HG02884 (cell line): ENCODE results near the gene CELF4.

Source experiments
- ATAC-seq: cut with Tn5 transposase; IDR thresholded peaks from one replicate; pipeline ENCODE4 v1.9.1; 2021; ENCODE audit warnings: mild to moderate bottlenecking, moderate library complexity; ENCODE audit not compliant: unreplicated experiment

CELF4 gene

DNA sequence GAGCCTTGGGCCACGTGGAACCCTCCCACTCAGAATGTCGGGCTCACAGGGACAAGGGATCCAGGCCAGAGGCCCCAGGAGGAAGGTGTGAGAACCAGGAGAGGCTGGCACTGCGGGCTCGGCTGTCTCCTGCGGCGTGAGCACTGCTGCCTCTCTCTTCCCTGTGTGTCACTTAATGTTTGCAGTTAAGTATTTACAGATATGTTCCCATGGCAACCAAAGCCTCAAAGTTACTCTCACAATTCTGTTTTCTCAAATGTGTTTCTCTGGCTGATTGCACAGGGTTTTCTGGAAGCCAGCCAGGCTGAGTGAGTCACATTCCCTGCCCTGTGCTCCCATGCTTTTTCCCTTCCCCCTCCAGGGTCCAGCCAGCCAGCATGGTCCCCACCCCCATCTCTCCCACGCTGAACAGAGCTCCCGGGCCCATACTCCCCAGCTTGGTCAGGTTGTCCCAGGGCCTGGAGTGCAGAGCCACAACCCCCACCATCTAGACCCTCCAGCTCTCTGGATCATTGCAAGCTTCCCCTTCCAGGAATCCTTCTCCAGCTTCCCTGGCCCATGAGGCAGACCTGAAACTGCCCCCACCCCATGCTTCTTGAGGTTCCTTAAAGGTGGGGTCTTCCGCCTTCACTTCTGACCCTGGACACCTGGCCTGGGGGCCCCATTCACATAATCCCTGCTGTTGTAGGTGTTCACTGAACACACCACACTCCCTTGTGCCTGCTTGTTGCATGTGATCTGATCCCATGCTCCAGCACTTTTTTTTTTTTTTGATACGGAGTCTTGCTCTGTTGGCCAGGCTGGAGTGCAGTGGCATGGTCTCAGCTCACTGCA, 265.9 kb downstream of the CELF4 start:
- no peak for ATAC-seq

DNA sequence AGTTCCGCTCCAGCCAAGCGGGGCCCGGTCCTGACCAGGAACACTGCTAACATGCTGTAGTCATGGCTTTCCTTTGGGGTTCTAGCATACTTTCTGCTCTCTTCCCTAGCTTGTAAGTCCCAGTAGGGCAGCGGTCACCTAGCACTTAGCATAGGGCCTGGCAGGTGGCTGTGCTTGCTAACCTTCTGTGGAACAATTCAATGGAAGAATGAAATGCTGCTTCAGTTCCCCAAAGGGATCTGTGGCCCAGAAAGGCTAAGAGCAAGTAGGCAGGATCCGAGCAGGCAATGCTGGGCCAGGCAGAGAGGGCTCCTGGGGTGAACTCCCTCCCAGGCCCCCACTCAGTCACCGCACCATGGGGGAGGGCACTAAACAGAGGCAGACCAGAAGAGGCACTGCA, 266.8 kb downstream of the CELF4 start:
- no peak for ATAC-seq

DNA sequence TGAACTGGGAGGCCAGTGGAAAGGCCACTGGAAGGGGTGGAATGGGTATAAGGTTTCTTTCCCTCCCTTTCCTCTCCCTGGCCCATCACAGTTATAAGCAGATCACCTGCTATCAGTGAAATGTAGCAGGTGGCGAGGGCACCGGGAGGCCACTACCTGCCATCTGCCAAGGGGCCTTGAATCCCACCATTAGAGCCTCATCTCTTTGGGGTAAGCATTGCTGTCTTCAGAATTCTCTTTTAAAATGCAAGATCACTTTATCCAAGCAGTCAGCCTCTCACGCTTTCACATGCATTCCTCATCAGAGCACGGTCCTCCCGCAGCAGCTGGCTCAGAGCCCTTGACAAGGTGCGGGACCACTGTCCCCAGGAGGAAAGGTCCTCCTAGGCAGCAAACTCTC, 268.5 kb downstream of the CELF4 start:
- no peak for ATAC-seq

DNA sequence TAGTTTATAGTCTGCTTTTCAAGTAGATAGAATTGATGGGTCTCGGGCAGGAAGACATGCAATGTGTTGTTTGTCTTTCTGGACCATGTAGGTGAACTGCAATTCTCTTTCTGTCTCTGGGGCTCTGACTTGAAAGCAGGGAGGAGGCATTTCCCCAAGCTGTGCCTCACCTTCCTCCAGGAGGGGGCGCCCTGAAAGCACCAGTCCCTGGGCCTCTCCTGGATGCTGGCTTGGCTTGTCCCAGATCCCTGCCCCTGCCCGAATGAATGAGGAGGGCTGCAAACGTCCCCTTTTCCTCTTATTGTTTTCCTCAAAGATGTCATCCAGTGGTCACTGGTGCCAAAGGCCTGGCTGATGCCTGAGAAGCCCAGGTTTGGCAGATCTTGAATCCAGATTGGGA, 270.6 kb downstream of the CELF4 start:
- ATAC-seq = no peak

DNA sequence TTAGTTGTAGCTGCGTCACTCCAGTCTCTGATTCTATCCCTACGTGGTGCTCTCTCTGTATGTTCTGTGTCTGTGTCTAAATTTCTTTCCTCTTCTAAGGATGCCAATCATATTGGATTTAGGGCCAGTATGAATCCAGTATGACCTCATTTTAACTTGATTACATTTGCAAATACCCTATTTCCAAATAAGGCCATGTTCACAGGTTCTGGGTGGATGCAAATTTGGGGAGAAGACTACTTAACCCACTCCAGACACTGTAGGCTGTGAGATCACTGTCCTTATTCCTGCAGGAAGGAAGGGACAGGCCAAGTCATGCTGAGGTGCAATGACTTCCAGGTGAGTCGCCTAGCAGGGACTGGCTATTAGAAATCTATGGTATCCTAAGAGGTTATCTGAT, 272.2 kb downstream of the CELF4 start:
- ATAC-seq = no peak

DNA sequence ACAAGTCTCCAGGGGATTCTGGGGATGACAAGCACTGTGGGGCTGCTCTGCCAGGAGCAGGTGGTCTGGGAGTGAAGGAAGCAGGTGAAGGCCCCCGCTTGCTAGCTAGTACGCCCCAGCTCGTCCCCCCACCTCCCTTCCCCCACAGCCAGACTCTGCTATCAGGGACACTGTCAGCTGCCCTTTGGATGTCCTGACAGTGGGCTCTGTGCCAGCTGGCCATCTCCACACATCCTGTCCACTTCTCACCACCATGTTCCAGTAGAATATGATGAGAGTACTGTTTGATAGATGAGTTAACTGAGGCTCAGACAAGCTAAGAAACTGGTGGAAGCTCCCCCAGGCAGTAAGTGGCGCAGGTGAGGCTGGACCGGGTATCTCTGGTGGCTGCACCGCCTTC, 276.2 kb downstream of the CELF4 start:
- no peak for ATAC-seq

DNA sequence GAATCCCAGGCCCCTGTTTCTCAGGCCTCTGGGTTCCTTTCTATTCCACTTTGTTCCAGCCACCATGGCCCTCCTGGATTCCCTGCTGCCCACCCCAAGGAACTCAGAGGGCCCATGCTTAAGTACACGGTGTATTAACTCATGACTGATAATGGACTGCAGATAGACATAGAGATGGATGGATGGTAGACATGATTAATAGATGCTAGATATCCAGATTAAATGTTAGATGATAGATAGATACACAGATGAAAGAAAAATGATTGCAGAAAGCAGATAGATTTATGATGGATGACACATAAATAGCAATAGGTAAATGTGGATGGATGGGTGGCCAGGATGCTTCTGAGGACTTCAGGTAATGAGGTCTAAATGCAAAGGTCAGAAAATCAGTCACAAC, 278.0 kb downstream of the CELF4 start:
- ATAC-seq = no peak

DNA sequence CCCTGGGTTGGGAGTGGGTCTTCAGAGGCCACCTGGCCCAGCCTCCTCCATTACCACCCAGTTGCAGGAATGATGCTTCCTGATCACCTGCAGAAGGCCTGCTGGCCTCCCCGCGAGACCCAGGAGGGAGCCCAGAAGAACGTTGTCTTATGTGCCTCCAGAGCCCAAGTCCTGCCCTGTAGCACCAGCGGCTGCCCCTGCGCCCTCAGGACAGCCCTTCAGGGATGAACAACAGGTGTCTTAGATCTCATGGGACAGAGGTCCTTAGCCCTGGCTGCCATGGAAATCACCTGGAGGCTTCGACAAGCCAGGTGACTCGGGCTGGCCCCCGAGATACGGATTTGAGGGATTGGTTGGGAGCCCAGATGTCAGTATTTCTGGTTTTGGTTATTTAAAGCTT, 278.8 kb downstream of the CELF4 start:
- ATAC-seq = no peak

DNA sequence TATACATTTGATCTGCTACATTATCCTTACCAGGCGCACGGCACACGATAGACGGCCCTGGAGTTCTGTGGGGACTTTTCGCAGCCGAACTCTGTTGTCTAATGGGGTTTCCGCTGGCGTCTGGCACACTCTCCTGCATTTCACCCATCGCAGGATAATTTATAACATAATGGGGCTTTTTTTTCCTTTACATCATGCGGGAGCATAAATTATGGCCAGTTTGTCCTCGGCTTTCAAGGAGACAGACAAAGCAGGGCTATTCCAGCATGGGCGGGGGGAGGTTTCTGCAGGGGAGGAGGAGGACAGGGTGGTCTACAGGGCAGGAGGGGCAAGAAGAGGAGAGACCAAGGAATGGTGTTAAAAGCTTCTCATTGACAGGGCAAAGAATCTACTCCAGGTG, 279.8 kb downstream of the CELF4 start:
- no peak for ATAC-seq

DNA sequence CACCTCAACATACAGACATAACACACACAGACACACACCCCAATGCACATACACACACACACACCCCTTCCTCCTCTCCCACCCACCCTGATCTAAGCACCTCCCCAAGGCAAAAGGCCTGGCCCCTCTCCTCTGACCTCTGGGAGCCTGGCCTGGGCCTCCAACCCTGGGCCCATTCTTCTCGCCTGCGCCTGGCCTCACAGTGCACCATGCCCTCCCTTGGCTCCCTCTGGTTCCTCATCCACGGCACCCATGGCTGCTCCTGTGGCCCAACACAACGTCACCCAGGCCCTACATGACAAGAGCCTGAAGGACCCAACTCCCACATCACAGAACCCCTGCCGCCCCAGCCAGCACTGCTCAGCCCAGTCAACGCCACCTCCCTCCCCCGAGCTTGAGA, 281.3 kb downstream of the CELF4 start:
- ATAC-seq = no peak

DNA sequence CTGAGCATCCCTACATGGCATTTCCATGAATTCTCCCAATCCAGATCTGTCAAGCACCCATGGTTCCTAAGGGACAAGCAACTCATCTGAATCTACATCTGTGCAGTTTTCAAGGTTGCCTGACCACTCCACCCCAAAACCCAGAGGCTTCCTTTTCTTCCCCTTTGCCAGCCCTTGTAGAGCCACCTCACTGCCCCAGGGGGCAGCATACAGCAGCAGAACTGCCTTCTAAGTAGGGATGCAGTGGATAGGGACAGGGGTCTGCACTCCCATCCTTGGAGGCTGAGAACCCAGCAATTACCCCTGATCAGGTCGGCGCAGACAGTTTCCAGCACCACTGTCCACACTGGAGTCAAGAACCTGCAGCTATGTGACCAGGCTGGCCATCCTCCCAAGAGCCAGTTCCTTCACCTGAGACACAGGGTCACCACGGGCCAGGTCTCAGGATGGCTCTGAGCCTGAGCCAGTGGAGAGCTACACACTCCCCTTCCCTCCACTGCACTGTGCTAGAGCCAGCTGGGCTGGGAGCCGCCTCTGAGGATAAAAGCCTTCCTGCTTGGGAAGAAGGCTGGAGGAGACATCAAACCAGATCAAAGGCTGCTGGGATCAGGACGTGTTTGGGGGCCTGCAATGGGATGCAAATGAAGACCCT, 283.1 kb downstream of the CELF4 start:
- ATAC-seq = no peak

DNA sequence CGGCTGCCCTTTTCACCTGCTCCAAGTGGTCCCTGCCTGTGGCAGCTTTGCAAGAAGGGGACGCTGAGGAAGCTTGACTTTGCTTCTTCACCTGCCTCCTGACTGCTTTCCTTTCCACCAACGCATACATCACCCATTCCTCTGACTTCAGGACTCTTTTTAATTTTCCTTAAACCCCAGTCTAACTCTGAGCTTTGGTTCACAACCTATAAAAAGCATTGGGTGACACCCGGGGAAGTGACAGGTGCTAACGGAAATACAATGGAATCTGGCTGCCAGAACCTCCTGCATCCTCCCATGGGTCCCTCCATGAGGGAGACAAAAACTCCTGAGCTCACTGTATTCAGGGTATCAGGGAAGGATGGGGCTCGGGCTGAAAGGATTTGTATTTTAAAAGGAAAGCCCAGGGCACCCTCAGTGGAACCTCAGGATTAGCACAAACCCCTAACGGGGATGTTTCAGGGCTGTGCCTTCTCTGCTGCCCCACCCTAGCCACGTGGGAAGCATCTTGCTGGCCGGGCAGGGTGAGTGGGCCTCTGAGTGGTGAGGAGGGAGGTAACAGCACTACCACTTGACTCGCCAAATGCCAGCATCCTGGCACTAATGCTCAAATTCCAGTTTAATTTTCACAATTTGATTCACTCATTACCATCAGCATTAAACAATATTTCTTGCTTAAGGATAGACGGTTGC, 284.8 kb downstream of the CELF4 start:
- ATAC-seq = no peak

DNA sequence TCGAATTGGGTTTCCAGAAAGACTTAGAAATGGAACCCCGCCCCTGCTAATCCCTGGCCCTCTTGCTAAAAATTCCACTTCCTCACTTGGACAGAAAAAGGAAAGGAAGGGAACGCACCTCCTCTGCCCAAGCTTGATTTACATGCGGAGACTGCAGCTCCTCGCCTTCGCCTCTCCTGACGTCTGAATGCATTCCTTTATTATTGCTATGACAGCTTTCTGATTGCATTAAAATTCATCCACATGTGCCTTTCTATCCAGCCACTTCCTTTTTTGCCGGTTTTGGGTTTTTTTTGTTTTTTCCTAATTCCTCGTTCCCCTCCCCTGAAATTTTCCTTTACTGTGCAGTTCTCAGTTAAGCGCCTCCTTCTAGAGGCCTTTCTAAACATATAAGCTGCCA, 287.8 kb downstream of the CELF4 start:
- ATAC-seq = no peak

DNA sequence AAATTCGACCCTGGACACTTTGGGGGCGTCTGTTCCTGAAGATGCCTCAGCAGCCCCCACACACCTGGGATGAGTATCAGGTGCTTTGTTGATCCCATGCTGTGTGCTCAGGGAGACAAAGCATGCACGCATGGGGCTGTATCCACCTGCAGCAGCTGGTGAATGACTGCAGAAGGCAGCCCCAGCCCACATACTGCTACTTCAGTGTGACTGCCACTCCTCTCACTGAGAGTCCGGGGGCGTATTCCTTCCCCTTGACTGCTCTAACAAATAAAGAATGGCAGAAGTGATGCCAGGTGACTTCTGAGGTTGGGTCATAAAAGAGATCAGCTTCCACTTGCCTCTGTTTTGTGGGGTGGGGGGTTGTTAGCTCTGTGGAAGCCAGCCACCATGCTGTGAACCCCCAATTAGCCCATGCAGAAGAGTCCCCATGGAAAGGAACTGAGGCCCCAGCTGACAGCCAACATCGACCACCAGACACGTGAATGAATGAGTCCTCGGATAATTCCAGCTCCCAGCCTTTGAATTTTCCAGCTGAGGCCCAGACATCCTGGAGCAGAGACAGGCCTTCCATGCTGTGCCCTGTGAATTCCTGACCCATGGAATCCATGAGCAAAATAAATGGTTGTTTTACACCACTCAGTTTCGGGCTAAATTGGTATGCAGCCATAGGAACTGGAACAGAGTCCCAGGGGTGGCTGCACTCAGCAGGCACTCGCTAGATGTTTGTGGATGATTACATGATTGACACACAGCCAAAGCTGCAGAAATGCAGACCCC, 289.3 kb downstream of the CELF4 start:
- no peak for ATAC-seq

DNA sequence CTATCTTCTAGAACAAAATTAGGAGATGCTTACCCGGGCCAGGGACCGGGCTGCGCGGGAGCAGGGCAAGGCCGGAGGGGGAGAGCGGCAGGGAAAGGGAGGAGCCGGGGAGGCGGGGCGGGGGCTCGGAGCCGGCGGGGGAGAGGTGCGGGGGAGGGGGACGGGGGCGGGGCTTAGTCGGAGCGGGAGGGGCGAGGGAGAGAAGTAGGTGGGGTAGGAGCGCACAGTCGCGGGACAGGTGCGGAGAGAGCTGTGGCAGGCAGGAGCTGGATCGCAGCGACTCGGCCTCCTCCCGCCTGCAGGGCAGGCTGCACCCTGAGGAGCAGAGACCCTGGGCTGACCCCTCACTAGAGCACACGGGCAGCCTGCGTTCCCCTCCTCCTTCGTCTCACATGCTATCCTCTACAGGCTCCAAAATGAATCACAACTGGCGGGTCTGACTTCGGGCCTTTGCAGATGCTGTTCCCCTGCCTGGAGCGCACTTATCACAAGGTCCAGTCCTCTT, 290.3 kb downstream of the CELF4 start:
- no peak for ATAC-seq

DNA sequence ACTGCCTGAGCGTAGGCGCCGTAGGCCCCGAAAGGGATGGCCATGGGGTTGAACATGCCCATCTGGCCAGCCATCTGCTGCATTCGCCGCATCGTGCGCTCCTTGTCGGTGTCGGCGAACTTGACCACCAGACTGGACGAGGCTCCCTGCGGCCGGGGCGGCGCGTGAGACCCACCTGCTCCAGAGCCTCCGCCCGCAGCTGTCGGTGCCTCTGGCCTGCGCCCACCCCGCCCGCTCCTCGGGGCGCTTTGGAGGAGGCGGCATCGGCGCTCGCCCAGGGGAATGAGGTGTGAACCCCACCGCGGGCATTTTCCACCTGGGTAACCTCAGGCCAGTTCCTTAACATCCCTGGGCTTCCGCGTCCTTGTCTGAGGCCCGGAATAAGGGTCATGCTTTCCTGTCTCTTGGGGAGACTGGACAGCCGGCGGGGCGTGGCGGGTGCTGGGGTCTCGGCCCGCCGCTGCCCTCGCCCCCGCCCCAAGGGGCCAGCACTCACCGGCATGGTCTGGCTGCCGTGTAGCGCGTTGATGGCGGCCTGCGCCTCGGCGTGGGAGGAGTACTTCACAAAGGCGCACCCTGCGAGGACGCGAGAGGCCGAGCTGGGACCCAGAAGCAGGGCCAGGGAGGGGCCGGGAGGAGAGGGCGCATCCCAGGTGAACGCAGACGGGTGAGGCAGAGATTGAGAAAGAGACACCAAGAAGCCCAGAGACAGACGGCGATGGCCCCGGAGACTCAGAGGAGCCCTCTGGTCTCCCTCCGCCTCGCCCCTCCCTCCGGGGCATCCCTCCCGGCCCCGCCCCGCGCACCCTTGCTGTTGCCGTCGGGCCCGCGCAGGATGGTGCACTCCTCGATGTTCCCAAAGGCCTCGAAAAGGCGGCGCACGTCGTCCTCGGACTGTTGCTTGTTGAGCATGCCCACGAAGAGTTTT, 291.0 kb downstream of the CELF4 start:
- no peak for ATAC-seq

DNA sequence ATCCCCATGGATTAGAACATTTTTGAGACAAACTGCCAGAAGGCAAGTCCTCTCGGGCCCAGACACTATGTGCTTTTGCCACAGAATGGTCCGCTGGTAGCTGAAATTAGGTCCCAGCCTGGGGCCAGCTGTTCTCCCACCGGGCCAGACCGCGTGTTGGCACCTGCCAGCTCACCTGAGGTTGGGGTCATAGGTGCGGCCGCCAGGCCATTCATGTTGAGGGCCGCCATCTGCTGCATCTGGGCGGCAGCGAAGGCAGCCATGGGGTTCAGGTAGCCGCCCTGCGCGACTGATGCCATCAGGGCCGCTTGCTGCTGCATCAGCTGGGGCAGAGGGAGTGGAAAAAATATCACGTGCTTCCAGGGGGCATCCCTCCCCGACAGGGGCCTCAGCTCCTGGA, 292.8 kb downstream of the CELF4 start:
- ATAC-seq = no peak

DNA sequence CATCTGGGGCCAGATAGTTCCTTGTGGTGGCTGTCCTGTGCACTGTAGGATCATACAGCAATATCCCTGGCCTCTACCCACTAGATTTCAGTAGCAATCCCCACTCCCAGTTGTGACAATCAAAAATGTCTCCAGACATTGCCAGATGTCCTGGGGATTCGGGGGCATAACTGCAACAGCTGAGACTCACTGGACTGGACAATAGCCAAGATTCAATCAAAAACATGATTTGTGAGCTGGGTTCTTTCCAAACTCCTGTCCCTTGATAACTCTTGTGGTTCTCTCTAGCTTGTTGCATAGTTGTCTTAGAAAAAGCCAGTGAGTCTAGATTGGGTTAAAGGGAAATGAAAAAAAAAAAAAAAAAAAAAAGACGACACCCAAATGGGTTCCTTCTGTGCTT, 293.4 kb downstream of the CELF4 start:
- ATAC-seq = no peak

DNA sequence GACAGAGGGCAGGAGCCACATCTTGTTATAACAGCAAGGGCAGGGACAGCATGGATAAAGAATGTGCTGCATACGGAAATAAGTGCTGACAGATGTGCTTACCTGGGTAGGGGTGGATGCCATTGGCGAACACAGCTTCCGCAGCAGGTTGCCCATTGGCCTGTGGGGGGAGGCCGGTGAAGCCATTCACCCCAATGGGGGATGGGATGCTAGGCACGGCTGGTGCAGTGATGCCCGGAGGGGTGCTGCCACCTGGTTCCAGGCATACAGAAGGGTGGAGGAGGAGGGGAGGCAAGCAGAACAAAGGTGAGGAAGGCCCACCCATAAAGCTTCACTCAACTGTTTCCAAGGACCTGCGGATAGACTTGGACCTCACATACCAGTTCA, 294.9 kb downstream of the CELF4 start:
- no peak for ATAC-seq

DNA sequence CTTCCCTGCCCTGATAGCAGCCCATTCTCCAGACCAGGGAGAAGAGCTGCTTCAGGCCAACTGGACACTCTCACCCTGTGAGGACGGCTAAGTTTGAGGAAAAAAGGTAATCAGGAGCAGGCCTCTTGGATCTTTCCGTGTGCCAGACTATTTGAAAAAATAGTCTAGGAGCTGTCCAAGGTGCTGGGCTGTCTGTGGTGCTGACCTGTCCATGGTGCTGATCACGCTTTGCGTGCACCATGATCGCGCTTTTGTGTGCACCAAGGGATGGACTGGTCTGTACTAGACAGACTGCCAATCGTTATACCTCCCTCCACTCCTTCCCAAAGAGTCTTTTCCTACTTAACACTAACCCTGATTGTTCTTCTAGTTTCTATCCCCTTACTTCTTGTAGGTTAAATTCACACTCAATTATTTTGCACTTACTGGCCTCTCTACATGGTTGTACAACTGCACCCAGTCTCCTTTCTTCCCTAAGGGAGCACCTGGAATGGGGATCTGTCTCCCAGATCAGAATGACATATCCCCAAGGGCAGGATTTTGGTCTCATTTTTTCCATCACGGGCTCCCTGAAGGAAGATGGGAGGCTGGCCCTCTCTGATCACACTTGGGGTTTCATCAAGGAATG, 295.4 kb downstream of the CELF4 start:
- no peak for ATAC-seq
